HG03457 (cell line): ENCODE results near the gene GPS1.
"Not testable (repeated sequence)": the region's sequence is repeated elsewhere in the genome, so short reads cannot be mapped to it uniquely, and the experiment has no call there.

Source experiments
- ATAC-seq: cut with Tn5 transposase; IDR thresholded peaks from one replicate; pipeline ENCODE4 v1.9.1; 2021; ENCODE audit warnings: moderate number of reproducible peaks; ENCODE audit not compliant: unreplicated experiment

The GPS1 gene

GRCh38 chr17:82025401-82026107, 26.1 kb upstream of the GPS1 start:
- no peak for ATAC-seq

GRCh38 chr17:82028246-82028645, 23.5 kb upstream of the GPS1 start:
- no peak for ATAC-seq

- ATAC-seq, result no peak
These were observed 22.7 kb upstream of the GPS1 start for GRCh38 chr17:82028966-82029365.

GRCh38 chr17:82029391-82029790, 22.3 kb upstream of the GPS1 start:
- ATAC-seq, result no peak

- ATAC-seq, result no peak
These were observed 21.7 kb upstream of the GPS1 start for GRCh38 chr17:82029990-82030469.

- no peak for ATAC-seq
These were observed 21.0 kb upstream of the GPS1 start for GRCh38 chr17:82030470-82031302.

- ATAC-seq, result no peak
These were observed 20.3 kb upstream of the GPS1 start, which contains the start of gene RAC3 for GRCh38 chr17:82031303-82031884. Gene RAC3, plus strand, starts transcription at chr17:82031678. Its CDS starts 84 bp downstream, at chr17:82031762.

GRCh38 chr17:82031885-82032627, 19.6 kb upstream of the GPS1 start:
- ATAC-seq, result no peak

- ATAC-seq, result no peak
These were observed 18.2 kb upstream of the GPS1 start for GRCh38 chr17:82033359-82034085.

- no peak for ATAC-seq
These were observed 17.2 kb upstream of the GPS1 start for GRCh38 chr17:82034371-82035011.

- no peak for ATAC-seq
These were observed 16.2 kb upstream of the GPS1 start for GRCh38 chr17:82035488-82035887.

- no peak for ATAC-seq
These were observed 15.6 kb upstream of the GPS1 start for GRCh38 chr17:82035956-82036633.

GRCh38 chr17:82036634-82037091, 15.0 kb upstream of the GPS1 start:
- no peak for ATAC-seq

- ATAC-seq, result peak; percentile 68
These were observed 14.4 kb upstream of the GPS1 start, which contains the start of gene DCXR for GRCh38 chr17:82037092-82037888. Gene DCXR, minus strand, starts transcription at chr17:82037697. Its CDS starts 15 bp downstream, at chr17:82037682.

- ATAC-seq, result no peak
These were observed 13.9 kb upstream of the GPS1 start for GRCh38 chr17:82037889-82038195.

GRCh38 chr17:82038796-82039409, 12.8 kb upstream of the GPS1 start:
- ATAC-seq, result not testable (repeated sequence)

- no peak for ATAC-seq
These were observed 11.9 kb upstream of the GPS1 start for GRCh38 chr17:82039695-82040299.
